Esophagus squamous epithelium (tissue), 5 donors: ENCODE results near the gene RNF113B. TPM values are rescaled to one million over a fixed set of nuclear protein-coding genes. Genes with fewer than 3 reads are reported as not detected.

Source experiments
- DNase-seq: peaks from one replicate; lab custom pipeline; 2025; lab: John Stamatoyannopoulos, UW
- H3K27ac ChIP-seq, 4 donors: fragments of 200-600 bp; sonication (generic); one replicate each; pipeline ENCODE4 v1.5.1; 2016 to 2019; ENCODE audit warnings: mild to moderate bottlenecking in 1 of 4
- H3K27me3 ChIP-seq, 4 donors: fragments of 200-600 bp; sonication (generic); 1 replicate in 3 of 4; 2 replicates in 1 of 4; pipeline versions ENCODE4 v1.5.1 to v1.6.0; 2017 to 2021; ENCODE audit warnings: antibody characterized with exemption in 1 of 4
- H3K36me3 ChIP-seq, 3 donors: fragments of 200-600 bp; sonication (generic); one replicate each; pipeline ENCODE4 v1.5.1; 2016 to 2019
- H3K4me1 ChIP-seq, 3 donors: fragments of 200-600 bp; sonication (generic); one replicate each; pipeline ENCODE4 v1.5.1; 2017 to 2019
- H3K4me3 ChIP-seq, 4 donors: fragments of 200-600 bp; sonication (generic); 1 replicate in 3 of 4; 2 replicates in 1 of 4; pipeline ENCODE4 v1.5.1; 2016 to 2019; ENCODE audit warnings: mild to moderate bottlenecking in 2 of 4, moderate library complexity in 1 of 4
- H3K9me3 ChIP-seq, 3 donors: fragments of 200-600 bp; sonication (generic); one replicate each; pipeline ENCODE4 v1.5.1; 2016 to 2019
- CTCF ChIP-seq, 6 experiments: fragments of 450-650 bp in 4 of 6; fragments of 200-600 bp in 2 of 6; sonication (generic) in 2 of 6; IDR thresholded peaks; one replicate each; pipeline ENCODE4 v1.5.1; 2016 to 2019; ENCODE audit warnings: antibody characterized with exemption in 6 of 6, mild to moderate bottlenecking in 4 of 6, moderate library complexity in 4 of 6
- POLR2A ChIP-seq, 4 donors: fragments of 450-650 bp; IDR thresholded peaks; one replicate each; pipeline ENCODE4 v1.6.1; 2017; ENCODE audit warnings: antibody characterized with exemption in 4 of 4, mild to moderate bottlenecking in 4 of 4, moderate library complexity in 3 of 4
- WGBS, 2 donors: methylation state at CpG; one replicate each; pipeline ENCODE4 v1.1.5; 2018; 5-methylcytosine and 5-hydroxymethylcytosine counted together
- intact Hi-C: fragments of 100-400 bp; cut with DNase I; formaldehyde crosslinking; loops from one replicate; pipeline ENCODE4 v1.15.0; 2022
- total RNA-seq, 4 donors: library from RNA; depleted of rRNA; stranded (reverse); fragments of >200 nt; gene quantifications; one replicate each; pipeline ENCODE4 v1.1.0, GENCODE V29; 2016
- donor health status: DM: yes; HTN: yes; CAD: no.

Gene RNF113B
- total RNA-seq, 4 donors from 2014 or later = not detected

GRCh38 chr13:98217597-98217996 lies 40.5 kb upstream of the RNF113B start:
- Histone ChIP-seq H3K27me3 (no peaks in the 10 kb centered on the region), H3K27ac (no peak overlapping the region), H3K4me3 (no peak overlapping the region), H3K36me3 (peaks cover 0 to 3% (median 0%) of the 10 kb centered on the region in 3 donors), H3K4me1 (peaks cover 8 to 31% (median 9%) of the 10 kb centered on the region in 3 donors), H3K9me3 (no peaks in the 10 kb centered on the region)
- WGBS, 2 donors = 88 to 94% methylated on average over 12 of the region's 12 CpGs
- no peak for DNase-seq
- intact Hi-C loops = no loop called here
- no peak for TF ChIP-seq CTCF (IDR thresholded peaks at IDR 0.05)
- TF ChIP-seq POLR2A (IDR thresholded peaks at IDR 0.05) = no peak

GRCh38 chr13:98216711-98217285 lies 39.7 kb upstream of the RNF113B start:
- 61 to 65% methylated on average over 6 to 7 of the region's 7 CpGs for WGBS, 2 donors
- peaks cover 0 to 3% (median 0%) of the 10 kb centered on the region in 3 donors for H3K36me3 ChIP-seq
- H3K27ac ChIP-seq = no peak overlapping the region
- no peak overlapping the region for H3K4me3 ChIP-seq
- H3K9me3 ChIP-seq = no peaks in the 10 kb centered on the region
- intact Hi-C loops = no loop called here
- H3K4me1 ChIP-seq = peaks cover 8 to 31% (median 9%) of the 10 kb centered on the region in 3 donors
- TF ChIP-seq CTCF (IDR thresholded peaks at IDR 0.05) (no peak), POLR2A (IDR thresholded peaks at IDR 0.05) (no peak)
- H3K27me3 ChIP-seq = no peaks in the 10 kb centered on the region
- no peak for DNase-seq

- 32 to 54% methylated on average over 4 of the region's 4 CpGs for WGBS, 2 donors
- H3K4me1 ChIP-seq = peaks cover 8 to 31% (median 9%) of the 10 kb centered on the region in 3 donors
Observed at GRCh38 chr13:98216135-98216565, 39.1 kb upstream of the RNF113B start.

GRCh38 chr13:98215508-98215907 lies 38.4 kb upstream of the RNF113B start:
- TF ChIP-seq CTCF (IDR thresholded peaks at IDR 0.05) = no peak
- TF ChIP-seq POLR2A (IDR thresholded peaks at IDR 0.05) = no peak
- 83 to 86% methylated on average over 6 of the region's 6 CpGs for WGBS, 2 donors
- no peak for DNase-seq
- Histone ChIP-seq H3K4me1 (peaks cover 8 to 31% (median 9%) of the 10 kb centered on the region in 3 donors), H3K27ac (peak overlapping the region in 1 of 4 donors; percentile 30), H3K27me3 (no peaks in the 10 kb centered on the region), H3K4me3 (no peak overlapping the region), H3K36me3 (peaks cover 0 to 3% (median 0%) of the 10 kb centered on the region in 3 donors), H3K9me3 (no peaks in the 10 kb centered on the region)
- intact Hi-C loops = no loop called here

More at GRCh38 chr13:98216135-98216565, 39.1 kb upstream of the RNF113B start:
- Histone ChIP-seq H3K27me3 (no peaks in the 10 kb centered on the region), H3K36me3 (peaks cover 0 to 3% (median 0%) of the 10 kb centered on the region in 3 donors), H3K9me3 (no peaks in the 10 kb centered on the region), H3K27ac (peak overlapping the region in 2 of 4 donors; percentile 4 to 30), H3K4me3 (no peak overlapping the region)
- DNase-seq = no peak
- intact Hi-C loops = no loop called here
- TF ChIP-seq POLR2A (IDR thresholded peaks at IDR 0.05) (no peak), CTCF (IDR thresholded peaks at IDR 0.05) (no peak)

GRCh38 chr13:98214707-98215106 lies 37.6 kb upstream of the RNF113B start:
- peaks cover 8 to 27% (median 9%) of the 10 kb centered on the region in 3 donors for H3K4me1 ChIP-seq
- DNase-seq = no peak
- peak overlapping the region in 1 of 4 donors; percentile 3 for H3K27ac ChIP-seq
- no peak overlapping the region for H3K4me3 ChIP-seq
- TF ChIP-seq POLR2A (IDR thresholded peaks at IDR 0.05) (no peak), CTCF (IDR thresholded peaks at IDR 0.05) (no peak)
- intact Hi-C loops = no loop called here
- H3K36me3 ChIP-seq = peaks cover 0 to 3% (median 0%) of the 10 kb centered on the region in 3 donors
- H3K9me3 ChIP-seq = no peaks in the 10 kb centered on the region
- 16 to 62% methylated on average over 6 of the region's 6 CpGs for WGBS, 2 donors
- H3K27me3 ChIP-seq = no peaks in the 10 kb centered on the region
